Adipose tissue (tissue), 3 donors: ENCODE results near the gene RPL31. TPM values are rescaled to one million over a fixed set of nuclear protein-coding genes. Genes with fewer than 3 reads are reported as not detected.

Source experiments
- H3K27ac ChIP-seq: one replicate; pipeline ENCODE4 v1.5.1; 2013; ENCODE audit warnings: low read depth, low read length
- WGBS, 3 donors: extraction: QIAGEN DNeasy Blood & Tissue Kit; methylation state at CpG; one replicate each; pipeline ENCODE4 v1.1.7; 2013; 5-methylcytosine and 5-hydroxymethylcytosine counted together
- polyA plus RNA-seq, 3 donors: library from polyadenylated mRNA; stranded (reverse); fragments of 200-250 nt; gene quantifications; one replicate each; pipeline ENCODE4 v1.2.3, GENCODE V29; 2013
- donor health status: healthy with polysubstance abuse.
- donor health status: Bipolar disorder and iron deficiency.
- donor health status: healthy.

Gene RPL31
- polyA plus RNA-seq, 3 donors = 3,599 to 7,151 (median 5,339) TPM

DNA sequence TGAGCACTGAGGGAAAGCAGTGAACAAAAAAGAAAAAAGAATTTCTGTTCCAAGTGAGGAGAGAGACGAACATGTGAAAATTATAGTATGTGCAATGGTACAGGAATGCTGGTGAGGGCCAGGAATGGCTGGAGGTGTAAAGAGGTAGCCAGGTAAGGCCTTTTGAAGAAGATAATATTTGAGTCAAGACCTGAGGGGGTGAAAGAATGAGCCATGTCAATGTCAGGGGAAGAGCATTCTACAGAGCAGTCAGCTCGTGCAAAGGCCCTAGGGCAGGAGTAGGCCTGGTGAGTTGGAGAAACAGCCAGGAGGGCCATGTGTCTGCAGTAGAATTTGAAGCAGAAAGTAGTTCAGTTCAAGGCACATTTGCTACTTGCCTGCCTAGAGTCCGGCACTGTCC lies 12.4 kb upstream of the RPL31 start:
- 91 to 94% (median 93%) methylated on average over 3 of the region's 3 CpGs for WGBS, 3 donors
- no peak overlapping the region for H3K27ac ChIP-seq

DNA sequence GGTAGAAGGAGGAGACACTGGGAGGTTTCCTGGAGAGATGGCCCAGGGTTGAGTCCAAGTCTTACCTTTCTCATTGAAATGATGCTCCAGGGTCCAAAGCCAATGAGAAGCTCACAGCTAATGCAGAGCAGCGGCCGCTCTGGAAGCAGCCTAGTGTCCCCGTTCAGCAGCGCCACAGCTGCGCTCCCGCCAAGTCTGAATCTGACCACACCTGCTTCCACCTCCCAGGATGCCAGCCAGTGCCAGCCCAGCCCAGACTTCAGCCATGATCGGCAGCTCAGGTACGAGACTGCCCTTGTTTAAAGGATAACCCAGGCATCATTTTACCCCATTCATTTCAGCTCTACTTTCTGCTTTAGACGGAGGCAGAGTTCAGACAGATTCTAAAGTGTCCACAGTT lies 11.9 kb upstream of the RPL31 start:
- no peak overlapping the region for H3K27ac ChIP-seq
- 92 to 98% (median 95%) methylated on average over 9 of the region's 9 CpGs for WGBS, 3 donors

DNA sequence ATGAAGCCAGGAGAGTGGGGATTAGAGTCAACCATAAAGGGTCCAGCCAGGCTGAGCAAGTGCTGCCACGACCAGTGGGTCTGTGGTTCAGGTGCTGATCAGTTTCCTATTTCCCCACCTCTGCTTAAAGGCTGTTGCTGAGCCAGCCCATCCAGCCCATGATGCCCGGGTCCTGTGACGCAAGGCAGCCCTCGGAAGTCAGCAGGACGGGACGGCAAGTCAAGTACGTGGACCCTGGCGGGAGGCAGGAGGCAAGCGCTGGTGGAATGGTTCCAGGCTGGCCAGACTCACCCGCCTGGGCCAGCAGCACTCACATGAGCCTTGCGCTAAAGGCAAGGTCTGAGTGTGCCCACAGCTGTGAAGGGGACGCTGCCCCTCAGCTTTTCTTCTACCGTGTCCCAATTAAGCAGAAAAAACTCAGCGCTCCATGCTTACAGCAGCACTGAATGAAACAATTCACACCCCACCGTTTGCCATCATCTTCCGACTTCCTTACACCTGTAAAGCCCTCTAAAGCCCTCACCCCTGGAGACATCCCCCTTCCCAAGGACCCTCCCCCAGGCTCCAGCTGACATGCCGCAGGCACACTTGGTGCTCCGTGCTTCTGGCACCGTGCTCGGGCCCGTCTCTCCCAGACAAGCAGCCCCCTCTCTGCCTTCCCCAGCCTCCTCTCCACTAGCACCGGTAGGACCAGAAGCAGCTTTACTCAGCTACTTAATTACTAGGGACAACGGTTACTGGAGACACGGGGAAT lies 11.3 kb upstream of the RPL31 start:
- H3K27ac ChIP-seq = no peak overlapping the region
- 83 to 88% (median 85%) methylated on average over 24 of the region's 24 CpGs for WGBS, 3 donors

DNA sequence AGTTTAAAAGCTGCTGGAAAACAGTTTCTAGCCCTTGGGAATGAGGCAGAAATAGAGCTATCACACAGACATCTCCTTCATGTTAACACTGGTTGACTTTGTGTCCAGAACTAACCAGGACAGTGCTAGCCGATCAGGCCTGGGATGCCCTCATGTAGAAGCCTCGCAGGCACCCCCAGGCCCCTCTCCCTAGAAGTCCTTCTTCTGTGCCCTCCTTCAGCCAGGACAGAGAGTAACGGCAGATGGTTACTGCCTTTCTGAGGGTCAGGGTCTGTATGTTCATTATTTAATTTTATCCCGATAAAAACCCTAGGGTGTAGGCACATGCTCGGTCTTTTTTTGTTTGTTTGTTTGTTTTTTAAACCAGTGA lies 10.7 kb upstream of the RPL31 start:
- no peak overlapping the region for H3K27ac ChIP-seq
- 89 to 93% (median 93%) methylated on average over 5 of the region's 5 CpGs for WGBS, 3 donors

DNA sequence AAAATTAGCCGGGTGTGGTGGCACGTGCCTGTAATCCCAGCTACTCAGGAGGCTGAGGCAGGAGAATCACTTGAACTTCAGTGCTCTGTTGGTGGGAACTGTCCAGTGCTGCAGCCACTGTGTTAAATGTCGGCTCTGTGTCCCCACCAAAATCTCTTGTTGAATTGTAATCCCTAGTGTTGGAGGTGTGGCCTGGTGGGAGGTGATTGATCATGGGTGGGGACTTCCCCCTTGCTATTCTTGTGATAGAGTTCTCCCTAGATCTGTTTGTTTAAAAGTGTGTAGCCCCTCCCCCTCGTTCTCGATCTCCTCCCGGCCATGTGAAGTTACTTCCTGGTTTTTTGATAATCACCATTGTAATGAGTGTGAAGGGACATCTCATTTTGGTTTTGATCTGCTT lies 9.8 kb upstream of the RPL31 start:
- no peak overlapping the region for H3K27ac ChIP-seq
- 72 to 77% (median 72%) methylated on average over 6 of the region's 6 CpGs for WGBS, 3 donors

DNA sequence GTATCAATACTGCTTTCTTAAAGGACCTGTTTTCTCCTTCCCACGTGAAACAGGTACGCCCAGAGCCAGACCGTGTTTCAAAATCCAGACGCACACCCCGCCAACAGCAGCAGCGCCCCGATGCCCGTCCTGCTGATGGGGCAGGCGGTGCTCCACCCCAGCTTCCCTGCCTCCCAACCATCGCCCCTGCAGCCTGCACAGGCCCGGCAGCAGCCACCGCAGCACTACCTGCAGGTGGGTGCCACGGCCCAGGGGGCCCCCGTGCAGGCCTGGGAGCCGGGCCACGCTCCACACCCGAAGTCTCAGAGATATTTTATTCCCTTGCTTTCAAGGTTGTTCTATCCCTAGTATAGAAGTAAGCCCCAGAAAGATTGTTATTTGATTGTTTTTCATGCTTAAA lies 8.8 kb upstream of the RPL31 start:
- WGBS, 3 donors = 93 to 97% (median 94%) methylated on average over 17 of the region's 17 CpGs

DNA sequence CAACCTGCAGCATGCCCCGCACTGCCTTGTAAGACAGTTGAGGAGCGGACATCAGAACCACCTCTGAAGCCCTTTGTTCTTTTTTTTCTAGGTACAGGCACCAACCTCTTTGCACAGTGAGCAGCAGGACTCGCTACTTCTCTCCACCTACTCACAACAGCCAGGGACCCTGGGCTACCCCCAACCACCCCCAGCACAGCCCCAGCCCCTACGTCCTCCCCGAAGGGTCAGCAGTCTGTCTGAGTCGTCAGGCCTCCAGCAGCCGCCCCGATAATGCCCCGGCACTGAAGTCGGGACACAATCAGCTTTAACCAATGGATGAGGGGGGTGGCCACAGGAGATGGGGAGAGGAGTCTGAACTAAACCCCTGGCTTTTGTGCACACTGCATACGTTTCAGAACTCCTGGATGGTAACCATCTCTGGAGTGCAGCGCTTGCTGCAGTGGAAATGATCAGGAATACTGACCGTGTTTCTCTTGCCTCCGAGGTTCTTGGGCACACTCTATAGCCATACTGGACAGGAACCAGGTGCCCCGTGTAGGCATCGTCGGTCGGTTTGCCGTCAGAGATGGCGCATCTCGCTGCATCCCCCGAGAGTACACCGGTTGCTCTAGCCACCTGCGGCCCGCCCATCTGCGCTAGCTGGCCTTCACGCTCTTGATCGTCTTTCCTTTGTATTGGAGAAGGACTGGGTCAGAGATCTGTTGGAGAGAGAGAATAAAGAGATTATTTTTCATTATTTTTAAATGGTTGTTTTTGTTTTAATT lies 6.6 kb upstream of the RPL31 start:
- no peak overlapping the region for H3K27ac ChIP-seq
- WGBS, 3 donors = 88 to 94% (median 93%) methylated on average over 28 of the region's 28 CpGs

More for the DNA sequence above, 8.8 kb upstream of the RPL31 start:
- H3K27ac ChIP-seq = no peak overlapping the region

DNA sequence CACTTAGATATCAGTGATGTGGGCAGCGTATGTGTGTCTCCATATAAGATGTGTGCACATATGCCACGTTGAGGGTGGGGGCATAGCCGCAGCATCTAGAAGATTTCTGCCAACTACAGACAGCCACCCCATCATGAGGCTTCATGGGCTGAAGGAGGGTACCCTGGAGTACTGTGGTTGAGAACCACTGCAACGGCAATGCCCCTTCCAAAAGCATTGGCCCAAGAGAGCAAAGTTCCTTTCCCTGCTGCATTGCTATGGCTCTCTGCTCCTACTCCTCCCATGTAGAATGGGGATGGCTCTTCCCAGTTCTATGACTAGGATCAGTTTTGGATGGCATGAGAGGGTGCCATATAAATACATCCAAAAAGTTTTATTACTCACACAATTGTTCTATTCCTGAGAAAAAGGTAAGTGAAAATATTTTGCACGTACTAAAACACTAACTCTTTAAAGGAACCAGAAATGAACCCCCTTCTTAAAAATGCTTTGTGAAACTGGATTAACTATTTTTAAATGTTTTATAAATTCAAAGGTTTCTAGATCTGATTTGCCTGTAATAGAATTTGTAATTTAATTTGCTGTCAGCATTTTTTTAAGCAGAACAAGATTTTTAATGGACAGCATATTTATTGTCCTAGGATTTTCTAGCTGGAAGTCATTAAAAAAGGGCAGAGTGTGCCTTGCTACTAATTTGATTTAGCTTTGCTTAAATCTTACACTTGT lies 4.4 kb upstream of the RPL31 start:
- 88 to 94% (median 92%) methylated on average over 5 of the region's 5 CpGs for WGBS, 3 donors

DNA sequence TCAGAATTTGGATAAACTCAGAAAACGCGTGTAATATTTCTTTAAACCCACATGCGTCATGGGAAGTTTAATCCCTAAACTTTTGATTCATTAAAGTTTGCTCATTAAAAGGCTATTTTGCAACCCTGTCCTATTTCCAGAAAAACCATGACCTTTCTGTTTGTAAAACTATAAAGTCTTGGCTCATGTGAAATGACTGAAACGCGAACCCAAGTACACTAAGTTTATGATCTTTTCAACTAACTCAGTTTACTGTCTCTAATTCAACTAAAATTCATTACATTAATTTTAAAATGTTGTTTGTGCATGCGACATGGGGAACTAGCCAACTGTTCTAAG lies 3.9 kb upstream of the RPL31 start:
- H3K27ac ChIP-seq = no peak overlapping the region
- WGBS, 3 donors = 77 to 82% (median 81%) methylated on average over 6 of the region's 6 CpGs

More for the DNA sequence above, 4.4 kb upstream of the RPL31 start:
- H3K27ac ChIP-seq = no peak overlapping the region

DNA sequence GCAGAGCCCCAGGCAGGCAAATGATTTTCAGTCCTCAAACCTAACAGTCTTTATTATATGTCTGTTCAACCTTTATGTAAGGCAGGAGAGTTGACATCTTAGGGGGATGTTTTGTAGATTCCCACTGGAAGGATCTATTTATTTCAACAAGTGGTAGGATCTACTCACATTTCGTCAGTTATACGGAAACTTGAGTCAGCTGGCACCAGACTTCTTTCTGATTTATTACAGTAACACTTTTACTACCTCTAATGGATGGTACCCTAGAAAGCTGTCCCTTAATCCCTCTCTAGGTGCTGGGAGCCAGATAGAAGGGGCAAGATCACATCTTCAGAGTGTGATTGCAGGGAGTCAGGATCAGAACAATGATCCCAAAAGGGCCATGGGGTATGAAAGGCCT lies 2.1 kb upstream of the RPL31 start:
- WGBS, 3 donors = 83 to 94% (median 84%) methylated on average over 2 of the region's 2 CpGs
- H3K27ac ChIP-seq = no peak overlapping the region

DNA sequence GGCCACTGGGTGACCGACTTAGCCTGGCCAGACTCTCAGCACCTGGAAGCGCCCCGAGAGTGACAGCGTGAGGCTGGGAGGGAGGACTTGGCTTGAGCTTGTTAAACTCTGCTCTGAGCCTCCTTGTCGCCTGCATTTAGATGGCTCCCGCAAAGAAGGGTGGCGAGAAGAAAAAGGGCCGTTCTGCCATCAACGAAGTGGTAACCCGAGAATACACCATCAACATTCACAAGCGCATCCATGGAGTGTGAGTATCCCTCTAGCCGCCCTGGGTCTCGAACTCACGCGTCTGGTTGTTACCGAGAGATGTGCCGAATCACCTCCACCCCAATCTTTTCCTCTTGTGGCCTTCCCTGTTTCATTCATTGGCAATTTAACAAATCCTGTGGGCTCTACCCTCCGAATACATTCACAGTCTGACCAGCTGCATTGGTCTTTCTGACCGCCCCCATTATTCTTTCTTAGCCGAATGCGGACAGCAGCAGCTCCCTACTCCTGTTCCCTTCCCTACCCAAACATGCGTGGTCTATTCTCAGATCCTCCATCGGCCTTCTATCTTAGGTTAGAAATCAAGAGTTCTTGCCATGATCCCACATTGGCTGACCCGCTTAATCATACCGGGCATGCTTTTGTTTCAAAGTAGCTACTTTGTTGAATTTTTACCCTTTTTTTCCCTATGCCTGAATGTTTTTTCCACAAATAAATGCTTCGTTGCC lies 631 bp downstream of the RPL31 start:
- peak overlapping the region; percentile 85 for H3K27ac ChIP-seq
- 1% methylated on average over 26 of the region's 26 CpGs for WGBS, 3 donors

DNA sequence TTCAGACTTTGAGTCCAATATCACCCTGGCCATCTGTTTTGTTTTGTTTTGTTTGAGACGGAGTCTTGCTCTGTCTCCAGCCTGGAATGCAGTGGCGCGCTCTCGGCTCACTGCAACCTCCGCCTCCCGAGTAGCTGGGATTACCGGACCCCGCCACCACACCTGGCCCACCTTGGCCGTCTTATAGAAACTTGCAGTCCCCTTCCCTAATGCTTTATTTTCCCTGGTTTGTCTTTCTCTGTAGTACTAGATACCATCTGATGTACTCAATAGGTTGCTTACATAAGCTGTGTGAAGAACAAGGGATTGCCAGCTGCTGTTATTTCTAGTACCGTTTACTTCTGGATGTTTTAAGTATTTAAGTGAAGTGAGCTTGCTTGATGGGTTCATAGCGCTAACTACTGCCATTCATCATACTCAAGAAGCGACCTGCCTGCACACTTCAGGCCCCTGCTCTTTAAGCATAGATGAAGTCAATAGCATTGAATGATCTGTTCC lies 1.2 kb downstream of the RPL31 start:
- H3K27ac ChIP-seq = no peak overlapping the region
- 23 to 43% (median 37%) methylated on average over 12 of the region's 12 CpGs for WGBS, 3 donors

DNA sequence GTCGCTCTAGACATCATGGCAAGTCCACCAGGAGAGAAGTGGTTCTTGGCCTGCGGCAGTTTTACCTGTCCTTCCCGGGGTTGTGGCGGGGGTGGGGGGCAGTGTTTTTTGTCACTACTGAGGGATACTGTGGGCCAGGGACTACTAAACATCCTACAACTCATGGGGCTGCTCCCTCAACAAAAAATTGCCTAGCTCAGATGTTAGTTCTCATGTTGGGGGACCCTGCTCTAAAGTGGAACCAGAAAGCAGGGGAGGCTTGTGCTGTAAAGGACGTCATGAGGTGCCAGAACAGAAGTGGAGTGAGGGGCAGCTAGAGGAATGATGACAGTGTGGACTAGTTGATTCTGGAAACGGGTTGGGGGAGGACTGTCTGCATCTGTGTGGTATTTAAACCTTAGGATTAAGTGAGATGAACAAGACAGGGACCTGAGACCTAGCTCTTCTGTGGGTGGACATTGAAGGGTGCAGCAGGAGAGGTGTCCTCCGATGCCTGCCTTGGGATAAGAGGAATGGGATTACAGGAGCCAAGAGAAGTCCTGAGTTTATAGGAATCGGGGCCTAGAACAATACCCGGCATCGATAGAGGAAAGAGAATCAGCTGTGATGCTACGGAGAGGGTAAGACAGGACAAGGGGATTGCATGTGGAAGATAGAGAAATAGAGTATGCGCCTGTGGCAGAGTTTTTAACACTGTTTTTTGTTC lies 2.7 kb downstream of the RPL31 start:
- 87 to 91% (median 91%) methylated on average over 12 of the region's 12 CpGs for WGBS, 3 donors
- H3K27ac ChIP-seq = no peak overlapping the region

DNA sequence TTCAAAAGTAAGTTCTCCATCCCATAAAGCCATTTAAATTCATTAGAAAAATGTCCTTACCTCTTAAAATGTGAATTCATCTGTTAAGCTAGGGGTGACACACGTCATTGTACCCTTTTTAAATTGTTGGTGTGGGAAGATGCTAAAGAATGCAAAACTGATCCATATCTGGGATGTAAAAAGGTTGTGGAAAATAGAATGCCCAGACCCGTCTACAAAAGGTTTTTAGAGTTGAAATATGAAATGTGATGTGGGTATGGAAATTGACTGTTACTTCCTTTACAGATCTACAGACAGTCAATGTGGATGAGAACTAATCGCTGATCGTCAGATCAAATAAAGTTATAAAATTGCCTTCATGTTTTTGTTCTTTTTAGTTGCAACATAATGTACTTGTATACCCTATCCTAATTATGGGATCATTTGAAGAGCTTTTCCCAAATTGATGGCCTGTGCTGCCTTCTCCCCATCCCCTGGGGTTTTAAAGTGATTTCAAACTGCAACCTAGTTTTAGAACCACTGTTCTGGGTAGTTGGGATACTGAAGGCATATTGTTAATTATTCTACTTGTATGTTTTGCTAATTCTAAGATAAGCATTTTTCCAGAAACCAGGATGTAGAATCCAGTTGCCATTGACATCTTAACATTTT lies 4.1 kb downstream of the RPL31 start:
- 66 to 84% (median 81%) methylated on average over 4 of the region's 4 CpGs for WGBS, 3 donors
- no peak overlapping the region for H3K27ac ChIP-seq

DNA sequence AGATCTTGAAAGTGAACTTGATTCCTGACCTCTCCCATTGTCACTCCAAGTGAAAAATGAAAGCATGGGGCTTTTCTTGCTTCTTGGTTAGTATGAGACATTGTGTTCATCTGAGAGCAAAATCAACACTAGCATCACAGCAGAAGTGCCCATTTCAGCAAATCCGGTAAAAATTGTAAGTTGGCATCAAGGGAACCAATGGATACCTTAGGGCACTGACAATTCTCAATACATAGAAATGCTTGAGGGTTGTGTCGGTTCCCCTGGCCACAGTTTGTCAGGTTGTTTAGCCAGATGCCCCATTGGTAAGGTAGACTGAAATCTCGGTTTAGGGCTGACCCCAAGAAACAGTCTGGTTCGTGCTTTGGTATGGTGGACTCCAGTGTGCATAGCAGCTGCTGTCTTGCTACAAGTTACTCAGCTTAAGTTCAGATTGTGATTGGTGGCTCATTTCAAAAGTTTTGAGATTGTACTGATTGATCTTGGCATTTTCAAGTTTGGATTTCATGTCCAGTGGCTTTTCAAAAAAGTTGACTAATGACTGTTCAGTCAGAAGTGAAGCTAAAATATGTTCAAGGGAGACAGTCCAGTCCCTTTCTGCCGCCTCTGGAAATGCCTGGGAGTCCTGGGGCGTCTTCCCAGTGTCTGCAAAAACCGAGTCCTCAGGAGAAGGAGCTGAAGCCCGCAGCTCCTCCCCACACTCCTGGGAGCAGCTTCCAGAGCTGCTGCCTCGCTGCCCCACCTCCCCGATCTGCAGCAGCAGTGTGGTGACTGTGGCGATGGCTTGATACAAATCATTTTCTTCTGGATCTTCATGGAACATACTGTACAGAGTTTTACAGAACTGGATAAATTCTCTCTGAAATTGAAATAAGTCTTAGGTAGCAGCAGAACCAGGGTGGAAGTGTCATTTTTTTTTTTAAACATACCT lies 5.6 kb downstream of the RPL31 start:
- 71 to 80% (median 73%) methylated on average over 11 of the region's 11 CpGs for WGBS, 3 donors
- H3K27ac ChIP-seq = no peak overlapping the region

DNA sequence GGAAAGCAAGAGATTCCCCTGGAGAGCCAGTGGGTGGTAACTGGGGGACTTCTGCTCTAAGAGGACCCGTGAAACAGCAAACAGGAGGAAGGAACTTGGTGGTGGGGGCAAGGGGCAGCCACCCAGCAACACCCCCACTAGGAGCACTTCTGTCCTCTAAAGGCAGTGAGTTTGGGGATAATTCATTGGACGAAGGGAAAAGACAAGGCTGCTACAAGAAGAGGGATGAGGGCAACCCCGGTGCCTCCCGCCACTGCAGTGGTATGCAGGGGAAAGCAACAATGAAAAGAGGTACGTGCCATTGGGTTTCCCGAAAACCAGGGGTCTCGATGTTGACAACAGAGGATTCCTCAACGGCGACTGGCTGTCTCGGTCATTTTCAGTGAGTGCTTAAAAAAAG lies 9.1 kb downstream of the RPL31 start:
- no peak overlapping the region for H3K27ac ChIP-seq
- WGBS, 3 donors = 85 to 88% (median 86%) methylated on average over 10 of the region's 10 CpGs
